ENCODE measurements around the gene DPY19L2. TPM values are rescaled to one million over a fixed set of nuclear protein-coding genes. Genes with fewer than 3 reads are reported as not detected.
"Not testable (repeated sequence)": the region's sequence is repeated elsewhere in the genome, so short reads cannot be mapped to it uniquely, and the experiment has no call there.

DPY19L2 gene
- total RNA-seq, 4 donors from 2014 or later, result 8.8 to 28.9 (median 13.3) TPM

DNA sequence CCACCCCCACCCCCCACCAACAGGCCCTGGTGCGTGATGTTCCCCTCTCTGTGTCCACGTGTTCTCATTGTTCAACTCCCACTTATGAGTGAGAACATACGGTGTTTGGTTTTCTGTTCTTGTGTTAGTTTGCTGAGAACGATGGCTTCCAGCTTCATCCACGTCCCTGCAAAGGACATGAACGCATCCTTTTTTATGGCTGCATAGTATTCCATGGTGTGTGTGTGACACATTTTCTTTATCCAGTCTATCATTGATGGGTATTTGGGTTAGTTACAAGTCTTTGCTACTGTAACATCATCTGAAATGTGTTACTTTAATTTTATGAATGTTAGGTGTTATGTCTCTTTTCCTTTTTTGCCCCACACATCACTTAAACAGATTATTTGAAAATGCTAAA is 109.8 kb downstream of the DPY19L2 start:
- H3K27ac ChIP-seq, H3K36me3 ChIP-seq, H3K4me1 ChIP-seq, H3K4me3 ChIP-seq, H3K9me3 ChIP-seq, ATAC-seq, H3K27me3 ChIP-seq: not testable (repeated sequence)
- WGBS, 2 donors (ENCODE audit: low coverage in 1 of 2), result 67 to 92% methylated on average over 1 to 4 of the region's 6 CpGs

DNA sequence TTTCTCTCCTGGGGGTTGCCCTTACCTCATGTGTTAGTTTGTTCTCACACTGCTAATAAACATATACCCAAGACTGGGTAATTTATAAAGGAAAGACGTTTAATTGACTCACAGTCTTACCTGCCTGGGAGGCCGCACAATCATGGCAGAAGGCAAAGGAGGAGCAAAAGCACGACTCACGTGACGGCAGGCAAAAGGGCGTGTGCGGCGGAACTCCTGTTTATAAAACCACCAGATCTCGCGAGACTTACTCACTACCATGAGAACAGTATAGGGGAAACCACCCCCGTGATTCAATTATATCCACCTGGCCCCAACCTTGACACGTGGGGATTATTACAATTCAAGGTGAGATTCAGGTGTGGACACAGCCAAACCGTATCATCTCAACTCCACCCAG is 116.9 kb downstream of the DPY19L2 start:
- not testable (repeated sequence) for H3K4me1 ChIP-seq, H3K4me3 ChIP-seq, ATAC-seq, H3K27ac ChIP-seq, H3K9me3 ChIP-seq, H3K27me3 ChIP-seq, H3K36me3 ChIP-seq
- WGBS, 2 donors (ENCODE audit: low coverage in 1 of 2), result 67 to 85% methylated on average over 9 to 11 of the region's 13 CpGs

DNA sequence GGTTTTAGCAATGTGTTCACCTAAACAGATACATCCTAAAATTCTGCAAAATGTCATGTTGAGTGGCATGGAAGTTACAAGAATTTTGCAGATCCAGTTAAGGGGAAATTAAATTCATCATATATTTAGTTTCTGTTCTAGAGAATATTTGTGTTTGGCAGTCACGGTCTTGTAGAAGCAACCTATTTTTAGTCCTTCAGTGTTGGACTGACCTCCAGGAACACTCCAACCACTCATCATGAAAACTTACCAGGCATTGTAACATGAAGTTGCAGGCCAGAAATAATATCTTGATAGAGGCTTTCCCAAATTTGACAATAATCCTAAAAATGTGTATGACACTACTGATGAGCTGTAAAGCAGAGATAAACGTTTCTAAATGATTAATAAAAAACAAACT is 119.3 kb downstream of the DPY19L2 start:
- not testable (repeated sequence) for H3K27me3 ChIP-seq, ATAC-seq, H3K27ac ChIP-seq

DNA sequence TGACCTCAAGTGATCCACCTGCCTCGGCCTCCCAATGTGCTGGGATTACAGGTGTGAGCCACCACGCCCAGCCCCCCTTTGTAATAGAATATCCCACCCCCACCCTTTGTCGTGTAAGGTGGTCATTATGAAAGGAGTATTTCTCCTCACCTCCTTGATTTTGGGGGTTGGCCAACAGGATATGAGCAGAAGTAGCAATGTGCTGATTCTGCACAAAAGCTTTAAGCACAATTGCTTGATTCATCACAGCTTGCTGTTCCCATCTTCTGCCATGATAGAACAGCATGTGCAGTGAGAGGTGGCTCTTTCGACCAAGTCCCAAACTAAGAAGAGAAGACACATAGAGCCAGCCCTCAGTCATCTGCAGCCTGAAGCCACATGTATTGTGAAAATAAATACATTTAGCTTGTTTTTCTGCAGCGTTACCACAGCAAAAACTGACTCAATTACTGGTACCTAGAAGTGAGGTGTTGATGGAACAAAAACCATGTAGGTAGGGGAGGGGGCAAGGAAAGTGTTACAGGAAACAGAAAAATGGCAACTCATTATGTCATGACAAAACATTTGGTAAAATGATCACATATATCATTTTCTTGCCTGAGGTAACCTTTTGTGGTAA is 122.9 kb downstream of the DPY19L2 start:
- ATAC-seq, H3K27me3 ChIP-seq, H3K36me3 ChIP-seq, H3K27ac ChIP-seq, H3K4me1 ChIP-seq, H3K4me3 ChIP-seq, H3K9me3 ChIP-seq: not testable (repeated sequence)
- WGBS, 2 donors (ENCODE audit: low coverage in 1 of 2), result 62% methylated on average over 2 of the region's 5 CpGs; no CpG with 5 or more reads in 1 of the 2 donors

More for the DNA sequence above, 119.3 kb downstream of the DPY19L2 start:
- H3K9me3 ChIP-seq, H3K4me1 ChIP-seq, H3K36me3 ChIP-seq, H3K4me3 ChIP-seq: not testable (repeated sequence)
- WGBS, 2 donors (ENCODE audit: low coverage in 1 of 2), result 18 to 26% methylated on average over 2 of the region's 2 CpGs

DNA sequence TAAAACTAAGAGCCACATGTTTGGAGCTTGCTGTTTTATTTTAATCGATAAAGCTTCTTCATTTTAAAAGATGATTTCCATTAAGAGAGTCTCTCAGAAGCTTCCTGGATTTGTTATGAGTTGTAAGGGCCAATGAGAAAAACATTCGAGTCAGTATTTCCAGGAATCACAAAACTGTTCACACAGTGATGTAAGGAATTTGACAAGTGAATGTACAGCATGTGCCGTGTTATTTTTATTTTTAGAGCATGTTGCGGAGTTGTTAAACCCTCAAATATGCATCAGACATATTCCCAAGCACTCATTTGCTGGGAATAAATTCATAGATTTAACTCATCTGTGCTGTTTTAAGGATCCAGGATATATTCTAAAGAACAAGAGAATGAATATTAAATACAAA is 129.6 kb downstream of the DPY19L2 start:
- peak overlapping the region in 2 of 4 donors; percentile 43 to 64 for H3K27ac ChIP-seq
- peak; percentile 61 for ATAC-seq
- not testable (repeated sequence) for H3K4me3 ChIP-seq, H3K36me3 ChIP-seq, H3K4me1 ChIP-seq, H3K27me3 ChIP-seq, H3K9me3 ChIP-seq
- WGBS, 2 donors (ENCODE audit: low coverage in 1 of 2), result 35 to 45% methylated on average over 2 to 4 of the region's 4 CpGs

DNA sequence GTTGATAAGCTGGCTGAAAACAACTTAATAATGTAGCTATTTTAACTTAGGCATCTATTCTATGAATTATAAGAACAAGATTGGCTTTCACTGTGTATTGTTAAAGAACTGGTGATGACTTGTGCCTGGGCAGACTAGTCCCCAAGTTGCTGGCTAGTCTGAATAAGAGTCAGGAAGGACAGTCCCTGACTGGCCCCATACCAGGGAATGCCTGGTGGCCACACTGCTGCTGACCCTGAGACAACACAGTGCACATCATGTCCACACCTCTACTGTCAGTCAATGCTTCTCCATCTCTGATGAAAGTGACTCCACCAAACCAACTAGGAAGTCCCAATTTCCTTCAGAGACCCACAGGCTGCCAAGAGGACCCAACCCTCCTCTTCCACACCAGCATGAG is 130.5 kb downstream of the DPY19L2 start:
- H3K4me1 ChIP-seq, H3K27me3 ChIP-seq, ATAC-seq, H3K9me3 ChIP-seq, H3K36me3 ChIP-seq, H3K4me3 ChIP-seq: not testable (repeated sequence)
- peak overlapping the region in 1 of 4 donors; percentile 64 for H3K27ac ChIP-seq

DNA sequence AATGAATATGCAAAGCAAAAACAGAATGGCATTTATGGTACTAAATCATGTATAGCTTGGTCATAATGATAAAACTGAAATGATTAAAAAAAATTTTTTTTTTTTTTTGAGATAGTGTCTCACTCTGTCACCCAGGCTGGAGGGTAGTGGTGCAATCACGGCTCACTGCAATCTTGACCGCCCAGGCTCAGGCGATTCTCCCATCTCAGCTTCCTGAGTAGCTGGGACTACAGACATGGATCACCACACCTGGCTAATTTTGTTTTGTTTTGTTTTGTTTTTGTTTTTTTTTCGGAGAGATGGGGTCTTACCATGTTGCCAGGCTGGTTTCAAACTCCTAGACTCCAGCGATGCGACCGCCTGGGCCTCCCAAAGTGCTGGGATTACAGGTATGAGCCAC is 138.7 kb downstream of the DPY19L2 start:
- not testable (repeated sequence) for ATAC-seq, H3K9me3 ChIP-seq, H3K4me1 ChIP-seq, H3K27me3 ChIP-seq, H3K36me3 ChIP-seq, H3K27ac ChIP-seq, H3K4me3 ChIP-seq
- 80% methylated on average over 4 to 7 of the region's 7 CpGs for WGBS, 2 donors (ENCODE audit: low coverage in 1 of 2)

DNA sequence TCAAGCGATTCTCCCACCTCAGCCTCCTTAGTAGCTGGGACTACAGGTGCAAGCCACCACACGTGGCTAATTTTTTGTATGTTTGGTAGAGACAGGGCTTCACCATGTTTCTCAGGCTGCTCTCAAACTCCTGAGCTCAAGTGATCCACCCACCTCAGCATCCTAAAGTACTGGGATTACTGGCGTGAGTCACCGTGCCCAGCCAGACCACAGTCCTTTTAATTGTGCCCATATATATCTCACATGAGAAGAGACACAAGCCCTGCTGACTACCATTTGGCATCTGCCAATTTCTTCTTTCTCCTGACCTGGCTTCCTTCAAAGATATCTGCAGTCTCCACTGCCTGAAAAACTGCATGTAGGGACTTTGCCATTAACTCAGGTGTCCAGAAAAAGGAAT is 142.5 kb downstream of the DPY19L2 start:
- ATAC-seq, result no peak
- no peaks in the 10 kb centered on the region for H3K4me1 ChIP-seq
- no peak overlapping the region for H3K27ac ChIP-seq
- no peaks in the 10 kb centered on the region for H3K9me3 ChIP-seq
- WGBS, 2 donors (ENCODE audit: low coverage in 1 of 2), result 93% methylated on average over 3 of the region's 4 CpGs; no CpG with 5 or more reads in 1 of the 2 donors
- no peak for TF ChIP-seq EP300 (IDR thresholded peaks at IDR 0.05)
- TF ChIP-seq, protein P1, sequence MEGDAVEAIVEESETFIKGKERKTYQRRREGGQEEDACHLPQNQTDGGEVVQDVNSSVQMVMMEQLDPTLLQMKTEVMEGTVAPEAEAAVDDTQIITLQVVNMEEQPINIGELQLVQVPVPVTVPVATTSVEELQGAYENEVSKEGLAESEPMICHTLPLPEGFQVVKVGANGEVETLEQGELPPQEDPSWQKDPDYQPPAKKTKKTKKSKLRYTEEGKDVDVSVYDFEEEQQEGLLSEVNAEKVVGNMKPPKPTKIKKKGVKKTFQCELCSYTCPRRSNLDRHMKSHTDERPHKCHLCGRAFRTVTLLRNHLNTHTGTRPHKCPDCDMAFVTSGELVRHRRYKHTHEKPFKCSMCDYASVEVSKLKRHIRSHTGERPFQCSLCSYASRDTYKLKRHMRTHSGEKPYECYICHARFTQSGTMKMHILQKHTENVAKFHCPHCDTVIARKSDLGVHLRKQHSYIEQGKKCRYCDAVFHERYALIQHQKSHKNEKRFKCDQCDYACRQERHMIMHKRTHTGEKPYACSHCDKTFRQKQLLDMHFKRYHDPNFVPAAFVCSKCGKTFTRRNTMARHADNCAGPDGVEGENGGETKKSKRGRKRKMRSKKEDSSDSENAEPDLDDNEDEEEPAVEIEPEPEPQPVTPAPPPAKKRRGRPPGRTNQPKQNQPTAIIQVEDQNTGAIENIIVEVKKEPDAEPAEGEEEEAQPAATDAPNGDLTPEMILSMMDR (IDR thresholded peaks at IDR 0.05), result no peak
- no peak for TF ChIP-seq POLR2A (IDR thresholded peaks at IDR 0.05)
- no peak for TF ChIP-seq POLR2AphosphoS5 (IDR thresholded peaks at IDR 0.05)
- no peaks in the 10 kb centered on the region for H3K27me3 ChIP-seq
- no peak overlapping the region for H3K4me3 ChIP-seq
- no peaks in the 10 kb centered on the region for H3K36me3 ChIP-seq

DNA sequence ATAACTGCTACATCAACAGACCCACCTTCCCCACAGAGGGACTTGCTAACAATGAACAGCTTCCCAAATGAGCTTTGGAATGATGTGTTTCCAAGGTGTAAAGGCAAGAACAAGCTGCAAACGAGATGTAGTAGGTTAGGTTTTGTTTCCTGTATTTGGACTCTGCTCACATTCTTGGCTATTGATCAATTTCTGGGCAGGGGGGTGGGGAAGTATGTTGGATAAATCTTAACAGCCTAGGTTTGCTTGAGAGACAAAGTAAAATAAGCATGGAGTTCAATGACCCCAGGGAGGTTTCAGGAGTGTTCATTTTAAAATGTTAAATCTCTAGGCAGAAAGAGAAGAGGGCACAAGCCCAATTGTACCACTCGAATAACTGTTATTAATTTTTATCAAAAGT is 146.6 kb downstream of the DPY19L2 start:
- TF ChIP-seq, protein P1 (IDR thresholded peaks at IDR 0.05), result no peak
- no peak for TF ChIP-seq EP300 (IDR thresholded peaks at IDR 0.05)
- TF ChIP-seq POLR2AphosphoS5 (IDR thresholded peaks at IDR 0.05), result no peak
- TF ChIP-seq POLR2A (IDR thresholded peaks at IDR 0.05), result no peak
- H3K27me3 ChIP-seq, result no peaks in the 10 kb centered on the region
- no peak for ATAC-seq
- 22 to 29% methylated on average over 2 of the region's 2 CpGs for WGBS, 2 donors (ENCODE audit: low coverage in 1 of 2)
- no peak overlapping the region for H3K27ac ChIP-seq
- no peaks in the 10 kb centered on the region for H3K9me3 ChIP-seq
- no peak overlapping the region for H3K4me3 ChIP-seq
- no peaks in the 10 kb centered on the region for H3K36me3 ChIP-seq
- no peaks in the 10 kb centered on the region for H3K4me1 ChIP-seq

Data from gastroesophageal sphincter (tissue), 4 donors.